Lower leg skin (tissue), 3 donors: ENCODE measurements around the gene SWAP70.

Experiments used
- CTCF ChIP-seq, 3 donors: fragments of 450-650 bp; IDR thresholded peaks; one replicate each; pipeline ENCODE4 v1.5.1; 2016; ENCODE audit warnings: antibody characterized with exemption in 3 of 3, mild to moderate bottlenecking in 3 of 3, moderate library complexity in 2 of 3
- POLR2A ChIP-seq, 2 donors: fragments of 450-650 bp; IDR thresholded peaks; one replicate each; pipeline ENCODE4 v1.6.1; 2016 to 2017; ENCODE audit warnings: antibody characterized with exemption in 2 of 2, mild to moderate bottlenecking in 1 of 2, moderate library complexity in 1 of 2

GRCh38 chr11:9769621-9770020 is 105.7 kb downstream of the SWAP70 start:
- TF ChIP-seq CTCF (IDR thresholded peaks at IDR 0.05), result no peak
- TF ChIP-seq POLR2A (IDR thresholded peaks at IDR 0.05), result no peak
